ENCODE data around the gene TEX101. TPM values are rescaled to one million over a fixed set of nuclear protein-coding genes. Genes with fewer than 3 reads are reported as not detected.
A peak's percentile ranks its signal among the peaks of the same experiment; 100 is the strongest.

The TEX101 gene
- total RNA-seq, 2 experiments from 2014 or later = not detected

DNA sequence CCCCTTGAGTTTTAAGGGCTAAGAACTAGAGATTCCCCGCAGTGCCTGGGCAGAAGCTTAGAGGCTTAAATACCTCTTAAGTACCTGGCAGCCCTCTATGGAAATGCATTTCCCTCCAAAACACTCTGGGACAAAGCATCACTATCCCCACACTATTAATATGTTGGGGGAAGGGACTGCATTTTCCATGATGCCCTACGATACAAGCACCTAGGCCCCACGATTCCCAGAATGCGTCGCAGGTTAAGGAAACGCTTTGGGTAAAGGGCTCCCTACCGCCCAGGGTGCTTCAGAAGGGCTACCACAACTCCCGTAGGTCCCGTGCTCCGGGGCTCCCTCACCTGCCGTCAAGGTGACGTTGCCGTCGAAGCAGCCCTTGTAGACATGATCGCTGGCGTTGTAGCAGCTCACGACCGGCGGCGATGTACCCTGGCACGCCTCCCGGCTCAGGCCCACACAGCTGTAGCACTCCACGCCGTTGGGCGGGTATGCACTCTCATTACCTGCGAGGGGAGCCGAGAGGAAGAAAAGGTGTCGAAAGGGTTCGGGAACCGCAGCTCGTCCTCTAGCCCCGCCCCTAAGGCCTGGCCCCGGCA, 48.2 kb downstream of the TEX101 start:
- Mint-ChIP-seq H3K9me3 (ENCODE audit: low read depth) (no peaks in the 10 kb centered on the region), H3K4me1 (peaks cover 23% of the 10 kb centered on the region)

DNA sequence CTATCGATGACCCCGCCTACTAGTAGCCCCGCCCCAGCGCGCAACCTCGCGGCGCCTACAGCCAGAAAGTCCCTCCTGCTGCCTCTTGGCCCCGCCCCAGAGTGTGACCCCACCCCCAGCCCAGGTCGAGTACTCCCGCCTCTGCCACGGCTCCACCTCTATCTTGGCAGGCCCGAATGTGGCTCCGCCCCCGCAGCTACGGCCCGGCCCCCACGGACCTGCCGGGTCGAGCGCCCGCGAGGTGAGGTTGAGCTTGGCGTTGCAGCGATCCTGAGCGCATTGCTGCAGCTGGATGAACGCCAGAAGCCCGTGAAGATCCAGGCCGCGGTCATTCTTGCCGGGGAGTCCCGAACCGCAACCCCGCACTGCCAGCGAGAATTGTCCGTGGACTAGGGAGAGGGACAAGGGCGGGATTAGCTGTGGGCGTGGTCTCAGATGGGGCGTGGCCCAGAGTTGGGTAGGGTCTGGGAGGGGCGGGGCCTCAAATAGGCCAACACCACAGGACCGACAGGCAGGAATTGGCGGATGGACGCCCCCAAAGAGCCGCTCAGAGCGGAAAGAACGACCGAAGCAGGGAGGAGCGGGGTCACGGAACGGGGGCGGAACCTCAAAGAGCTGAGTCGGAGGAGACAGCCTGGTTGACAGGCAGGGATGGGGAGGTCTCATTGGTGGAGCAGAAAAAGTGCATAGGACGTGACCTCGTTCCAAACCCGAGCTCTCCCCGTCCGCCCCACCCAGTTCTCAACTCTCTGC, 48.9 kb downstream of the TEX101 start:
- peak overlapping the region; percentile 90 for H3K4me3 Mint-ChIP-seq
- H3K4me1 Mint-ChIP-seq = peaks cover 27% of the 10 kb centered on the region
- no peaks in the 10 kb centered on the region for H3K9me3 Mint-ChIP-seq (ENCODE audit: low read depth)
- peak; percentile 99 for DNase-seq
- ATAC-seq = peak; percentile 92
- H3K27ac Mint-ChIP-seq = peak overlapping the region; percentile 90
- H3K36me3 Mint-ChIP-seq = no peaks in the 10 kb centered on the region
- peaks cover 4% of the 10 kb centered on the region for H3K27me3 Mint-ChIP-seq
- CTCF ChIA-PET = interaction anchor here (0.8 to 5.2 kb wide), 20 partner anchors 11 to 282 kb away, joined by 3 to 54 read pairs (median 4); partner anchors contain the start of genes IRGQ, PHLDB3 and ZNF576

More for the DNA sequence above, 48.2 kb downstream of the TEX101 start:
- H3K4me3 Mint-ChIP-seq = peak overlapping the region; percentile 90
- no peaks in the 10 kb centered on the region for H3K36me3 Mint-ChIP-seq
- H3K27me3 Mint-ChIP-seq = peaks cover 4% of the 10 kb centered on the region
- CTCF ChIA-PET = interaction anchor here (0.6 to 5.2 kb wide), 20 partner anchors 12 to 282 kb away, joined by 3 to 54 read pairs (median 4); partner anchors contain the start of genes IRGQ, PHLDB3 and ZNF576
- H3K27ac Mint-ChIP-seq = peak overlapping the region; percentile 44
- DNase-seq = no peak
- ATAC-seq = no peak

DNA sequence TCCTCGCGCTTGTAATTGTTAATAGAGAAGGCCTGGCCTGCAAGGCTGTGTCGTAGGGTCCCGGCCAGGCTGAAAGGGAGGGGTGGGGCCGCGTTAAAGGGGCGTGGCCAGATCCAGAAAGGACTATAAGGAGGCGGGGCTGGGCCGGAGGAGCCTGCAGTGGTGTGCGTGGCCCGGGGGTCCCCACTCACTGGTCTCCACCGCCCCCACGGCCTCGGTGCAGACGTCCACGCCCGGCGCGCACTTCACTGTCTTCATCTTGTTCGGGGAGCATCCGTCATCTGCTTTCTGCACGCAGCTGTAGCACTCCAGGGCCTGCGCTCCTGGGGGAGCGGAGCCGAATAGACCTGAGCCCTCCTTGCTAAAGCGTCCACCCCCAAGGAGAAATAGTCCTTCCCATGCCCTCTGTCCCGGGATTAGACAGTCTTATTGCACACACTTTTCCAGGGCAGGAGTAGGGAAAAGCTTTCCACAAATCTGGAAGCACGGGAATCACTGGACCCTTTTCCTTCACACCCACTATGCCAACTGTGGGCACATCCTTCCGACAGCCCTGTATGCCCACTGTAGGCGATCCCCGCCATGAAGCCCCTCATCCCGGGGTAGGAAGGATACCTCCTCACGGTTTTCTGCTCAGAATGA, 49.6 kb downstream of the TEX101 start:
- Mint-ChIP-seq H3K4me1 (peaks cover 30% of the 10 kb centered on the region), H3K9me3 (ENCODE audit: low read depth) (no peaks in the 10 kb centered on the region), H3K27ac (peak overlapping the region; percentile 90), H3K4me3 (peak overlapping the region; percentile 90), H3K27me3 (peaks cover 4% of the 10 kb centered on the region), H3K36me3 (no peaks in the 10 kb centered on the region)
- no peak for DNase-seq
- peak; percentile 52 for ATAC-seq
- CTCF ChIA-PET = interaction anchor here (1.0 to 5.2 kb wide), 15 partner anchors 10 to 281 kb away, joined by 3 to 54 read pairs (median 5); partner anchors contain the start of genes IRGQ, PHLDB3 and ZNF576

DNA sequence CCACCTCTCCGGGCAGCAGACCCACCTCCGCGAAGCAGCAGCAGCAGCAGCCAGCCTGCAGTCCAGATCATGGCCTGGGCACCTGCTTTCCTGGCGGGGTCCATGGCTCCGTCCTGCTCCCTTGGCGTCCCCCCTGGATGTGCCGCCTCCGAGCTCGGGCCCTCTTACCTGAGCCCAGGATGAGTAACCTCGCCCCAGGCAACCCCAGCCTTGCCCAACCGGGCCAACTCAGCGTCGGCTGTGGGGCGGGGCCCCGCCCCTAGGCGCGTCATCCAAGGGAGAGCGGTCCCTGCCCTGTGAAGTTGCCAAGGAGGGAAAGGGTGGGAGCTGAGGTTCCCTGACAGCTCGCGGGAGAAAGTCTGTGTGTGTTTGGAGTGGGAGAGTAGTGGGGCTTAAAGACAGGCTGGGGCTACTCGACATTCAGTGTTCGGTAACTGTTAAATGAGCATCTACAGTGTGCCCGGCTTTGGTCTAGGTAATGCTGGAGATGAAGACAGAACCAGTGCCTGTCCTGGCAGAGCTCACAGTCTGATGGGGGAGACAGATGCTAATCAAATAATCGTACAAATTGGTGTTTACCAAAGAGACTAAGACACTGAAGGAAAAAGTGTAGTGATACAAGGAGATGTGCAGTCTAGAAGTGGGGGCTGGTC, 50.9 kb downstream of the TEX101 start, which contains the start of gene LYPD3:
Gene LYPD3 (minus strand): TSS at position 141 of the 653 bp plus-strand sequence. CDS start 37 bp downstream, at position 104.
- CTCF ChIA-PET = interaction anchor here (0.7 to 5.2 kb wide), 4 partner anchors 11 to 55 kb away, joined by 3 to 54 read pairs (median 4); no protein-coding TSS in a partner anchor
- Mint-ChIP-seq H3K9me3 (ENCODE audit: low read depth) (no peaks in the 10 kb centered on the region), H3K27me3 (peaks cover 4% of the 10 kb centered on the region), H3K36me3 (no peaks in the 10 kb centered on the region), H3K4me1 (peaks cover 30% of the 10 kb centered on the region), H3K27ac (peak within 1 kb of the TSS; percentile 41), H3K4me3 (peak within 1 kb of the TSS; percentile 90)
- DNase-seq (no peak), ATAC-seq (no peak)

DNA sequence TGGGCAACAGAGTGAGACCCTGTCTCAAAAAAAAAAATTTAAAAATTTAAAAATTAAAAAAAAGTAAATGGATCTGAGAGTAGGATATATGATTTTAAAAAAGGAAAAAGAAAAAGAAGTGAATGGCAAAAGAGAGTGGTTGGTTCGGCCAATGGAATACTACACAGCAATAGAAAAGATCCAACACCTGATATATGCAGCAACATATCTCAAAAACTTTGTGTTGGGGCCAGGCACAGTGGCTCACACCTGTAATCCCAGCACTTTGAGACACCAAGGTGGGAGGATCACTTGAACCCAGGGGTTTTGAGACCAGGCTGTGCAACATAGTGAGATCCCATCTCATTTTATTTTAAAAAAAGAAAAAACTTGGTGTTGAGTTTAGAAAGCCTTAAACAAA, 52.1 kb downstream of the TEX101 start:
- peaks cover under 1% of the 10 kb centered on the region for H3K27me3 Mint-ChIP-seq
- H3K27ac Mint-ChIP-seq = no peak overlapping the region
- peaks cover 30% of the 10 kb centered on the region for H3K4me1 Mint-ChIP-seq
- CTCF ChIA-PET = interaction anchor here (1.1 to 5.2 kb wide), 3 partner anchors 9 to 54 kb away, joined by 3 to 54 read pairs (median 4); no protein-coding TSS in a partner anchor
- no peaks in the 10 kb centered on the region for H3K36me3 Mint-ChIP-seq
- ATAC-seq (no peak), DNase-seq (no peak)
- no peak overlapping the region for H3K4me3 Mint-ChIP-seq
- no peaks in the 10 kb centered on the region for H3K9me3 Mint-ChIP-seq (ENCODE audit: low read depth)

DNA sequence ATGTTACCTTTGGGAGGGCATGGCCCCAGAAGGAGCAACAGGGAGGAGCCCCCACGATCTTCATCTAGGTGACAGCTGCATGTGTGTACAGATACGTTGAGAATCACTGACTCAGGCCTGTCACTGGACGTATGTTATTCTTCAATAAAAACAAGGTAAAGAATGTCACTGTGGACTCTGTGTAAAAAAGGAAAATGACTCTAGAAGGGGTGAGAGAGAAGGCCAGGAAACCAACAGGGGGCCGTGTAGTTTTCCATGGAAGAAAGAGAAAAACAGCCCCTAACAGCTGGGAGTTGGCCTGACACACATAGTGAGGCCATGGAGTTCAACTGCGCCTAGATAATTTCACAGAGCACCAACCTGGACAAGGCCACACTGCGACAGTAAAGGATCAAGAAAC, 52.6 kb downstream of the TEX101 start:
- Mint-ChIP-seq H3K27ac (no peak overlapping the region), H3K36me3 (no peaks in the 10 kb centered on the region), H3K4me1 (peaks cover 26% of the 10 kb centered on the region), H3K4me3 (no peak overlapping the region), H3K27me3 (no peaks in the 10 kb centered on the region), H3K9me3 (ENCODE audit: low read depth) (no peaks in the 10 kb centered on the region)
- CTCF ChIA-PET = no interaction called here
- ATAC-seq = no peak
- no peak for DNase-seq

DNA sequence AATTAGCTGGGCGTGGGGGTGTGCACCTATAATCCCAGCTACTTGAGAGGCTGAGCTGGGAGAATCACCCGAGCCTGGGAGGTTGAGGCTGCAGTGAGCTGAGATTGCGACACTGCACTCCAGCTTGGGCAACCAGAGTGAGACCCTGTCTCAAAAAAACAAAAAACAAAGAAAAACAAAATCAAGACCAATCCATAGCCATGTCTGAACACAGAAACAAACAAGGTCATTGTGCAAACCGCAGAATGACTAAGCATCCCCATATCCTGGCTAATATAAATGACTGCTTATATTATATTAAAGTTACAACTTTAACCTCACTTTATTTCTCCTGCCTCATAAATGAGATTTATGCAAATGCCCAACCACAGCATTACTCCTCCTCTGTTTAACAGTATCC, 53.0 kb downstream of the TEX101 start:
- ATAC-seq (no peak), DNase-seq (no peak)
- CTCF ChIA-PET = no interaction called here
- no peaks in the 10 kb centered on the region for H3K9me3 Mint-ChIP-seq (ENCODE audit: low read depth)
- H3K27me3 Mint-ChIP-seq = no peaks in the 10 kb centered on the region
- H3K36me3 Mint-ChIP-seq = no peaks in the 10 kb centered on the region
- no peak overlapping the region for H3K27ac Mint-ChIP-seq
- H3K4me1 Mint-ChIP-seq = peaks cover 26% of the 10 kb centered on the region
- H3K4me3 Mint-ChIP-seq = no peak overlapping the region

Other genes with a start within 250 kb of the TEX101 start
- not detected for gene PSG5, start 228.4 kb upstream of the TEX101 start, total RNA-seq
- not detected for gene PSG4, start 209.3 kb upstream of the TEX101 start, total RNA-seq
- gene PSG9, start 145.4 kb upstream of the TEX101 start, total RNA-seq = not detected
- not detected for gene CD177, start 61.2 kb upstream of the TEX101 start, total RNA-seq
- gene LYPD3, start 50.7 kb downstream of the TEX101 start, total RNA-seq = under 1 TPM; 0.23 to 0.33 TPM
- 10 to 100 TPM; 11.0 to 11.2 TPM for gene PHLDB3, start 89.9 kb downstream of the TEX101 start, total RNA-seq
- 10 to 100 TPM; 52.6 to 55.8 TPM for gene ETHE1, start 112.3 kb downstream of the TEX101 start, total RNA-seq
- gene ZNF575, start 118.3 kb downstream of the TEX101 start, total RNA-seq = 1 to 10 TPM; 2.9 to 3.7 TPM
- gene XRCC1, start 160.6 kb downstream of the TEX101 start, total RNA-seq = 10 to 100 TPM; 47.7 to 50.6 TPM
- gene PINLYP, start 160.9 kb downstream of the TEX101 start, total RNA-seq = 10 to 100 TPM; 16.8 to 19.7 TPM
- 10 to 100 TPM; 12.9 to 23.0 TPM for gene IRGQ, start 181.2 kb downstream of the TEX101 start, total RNA-seq
- gene ZNF576, start 181.7 kb downstream of the TEX101 start, total RNA-seq = 10 to 100 TPM; 18.6 to 21.3 TPM
- under 1 TPM; 0.37 to 0.79 TPM for gene SRRM5, start 197.2 kb downstream of the TEX101 start, total RNA-seq
- gene ZNF428, start 204.7 kb downstream of the TEX101 start, total RNA-seq = 10 to 100 TPM; 23.0 to 23.2 TPM
- gene CADM4, start 225.0 kb downstream of the TEX101 start, total RNA-seq = under 1 TPM; 0.09 to 0.12 TPM

Data from activated CD8-positive, alpha-beta memory T cell treated with anti-CD3 and anti-CD28 coated beads, Interleukin-2, amount 10 ng/mL, durations not matched to agents 7 days and 5 days (primary cell).